ENCODE measurements around the gene CFHR2.
"Not testable (repeated sequence)": the region's sequence is repeated elsewhere in the genome, so short reads cannot be mapped to it uniquely, and the experiment has no call there.

Gene CFHR2

GRCh38 chr1:196943568-196943967, at the start of gene CFHR2:
CFHR2 (plus strand) TSS chr1:196943738; CDS start chr1:196943881, 143 bp downstream.
- H3K36me3 ChIP-seq (ENCODE audit: control insufficient read depth in 5 of 5, insufficient read depth in 5 of 5, low read length in 5 of 5); H3K4me3 ChIP-seq (ENCODE audit: low read depth in 1 of 5, low read length in 5 of 5); H3K27me3 ChIP-seq (ENCODE audit: control insufficient read depth in 5 of 5, insufficient read depth in 4 of 5, low read length in 5 of 5); H3K4me1 ChIP-seq (ENCODE audit: control insufficient read depth in 5 of 5, insufficient read depth in 5 of 5, low read length in 5 of 5); H3K9me3 ChIP-seq (ENCODE audit: control insufficient read depth in 5 of 5, low read length in 5 of 5); H3K9ac ChIP-seq (ENCODE audit: low read length in 5 of 5); H3K27ac ChIP-seq (ENCODE audit: low read depth, low read length): not testable (repeated sequence)

DNA sequence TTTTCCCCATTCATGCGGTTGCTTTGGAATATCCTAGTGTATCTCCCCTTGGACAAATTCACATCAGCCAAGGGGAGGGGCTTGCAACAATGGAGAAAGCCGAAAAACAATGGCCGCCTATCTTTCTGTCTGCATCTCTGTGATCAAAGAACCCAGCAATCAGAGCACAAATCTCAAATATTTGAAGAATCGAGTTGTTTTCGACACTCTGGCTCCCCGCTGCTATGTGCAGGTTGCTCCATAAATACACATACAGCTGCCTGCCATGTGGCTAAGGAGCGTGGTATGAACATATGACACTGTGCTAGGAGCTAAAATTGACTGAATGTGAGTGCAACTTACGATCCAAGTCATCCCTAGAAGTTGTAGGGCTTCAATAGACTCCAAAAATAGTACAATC, 47.2 kb upstream of the CFHR2 start:
- Histone ChIP-seq H3K36me3 (ENCODE audit: control insufficient read depth in 5 of 5, insufficient read depth in 5 of 5, low read length in 5 of 5) (no peaks in the 10 kb centered on the region), H3K9me3 (ENCODE audit: control insufficient read depth in 5 of 5, low read length in 5 of 5) (no peaks in the 10 kb centered on the region), H3K4me1 (ENCODE audit: control insufficient read depth in 5 of 5, insufficient read depth in 5 of 5, low read length in 5 of 5) (peaks cover 0 to 6% (median 0%) of the 10 kb centered on the region in 5 donors), H3K27me3 (ENCODE audit: control insufficient read depth in 5 of 5, insufficient read depth in 4 of 5, low read length in 5 of 5) (peaks cover 0 to 10% (median 8%) of the 10 kb centered on the region in 5 donors), H3K9ac (ENCODE audit: low read length in 5 of 5) (no peak overlapping the region), H3K4me3 (ENCODE audit: low read depth in 1 of 5, low read length in 5 of 5) (peak overlapping the region in 1 of 5 donors; percentile 13), H3K27ac (ENCODE audit: low read depth, low read length) (no peak overlapping the region)

DNA sequence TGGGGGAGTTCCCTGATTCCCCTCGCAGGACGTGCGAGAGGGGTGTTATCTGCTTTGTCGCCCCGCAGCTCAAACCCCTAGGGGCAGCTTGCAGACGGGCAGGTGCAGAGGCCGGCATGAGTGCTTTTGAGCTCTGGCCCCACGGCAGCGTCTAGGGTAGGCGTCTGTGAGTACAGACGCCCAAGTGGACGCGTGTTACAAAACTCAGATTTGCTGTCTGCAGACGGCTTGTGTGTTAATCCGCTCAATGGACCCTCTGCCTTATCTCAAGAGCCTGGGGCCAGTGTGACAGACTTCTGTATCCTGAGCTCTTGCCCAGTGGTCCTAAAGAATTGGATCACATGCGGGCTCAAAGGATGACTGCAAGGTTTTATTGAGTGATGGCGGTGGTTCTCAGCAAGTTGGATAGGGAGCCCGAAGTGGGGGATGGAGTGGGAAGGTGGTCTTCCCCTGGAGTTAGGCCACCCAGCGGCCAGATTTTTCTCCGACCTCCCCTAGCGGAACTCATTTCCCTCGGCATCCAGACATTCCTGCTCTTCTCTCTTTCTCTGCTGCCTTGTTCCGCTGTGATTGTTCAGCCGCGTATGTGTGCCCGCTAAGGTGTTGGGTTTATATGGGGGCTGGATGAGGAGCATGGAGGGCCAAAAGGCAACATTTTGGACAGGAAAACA, 46.2 kb upstream of the CFHR2 start:
- no peaks in the 10 kb centered on the region for H3K36me3 ChIP-seq (ENCODE audit: control insufficient read depth in 5 of 5, insufficient read depth in 5 of 5, low read length in 5 of 5)
- no peaks in the 10 kb centered on the region for H3K9me3 ChIP-seq (ENCODE audit: control insufficient read depth in 5 of 5, low read length in 5 of 5)
- H3K4me3 ChIP-seq (ENCODE audit: low read depth in 1 of 5, low read length in 5 of 5): peak overlapping the region in 1 of 5 donors; percentile 31
- H3K4me1 ChIP-seq (ENCODE audit: control insufficient read depth in 5 of 5, insufficient read depth in 5 of 5, low read length in 5 of 5): peaks cover 0 to 6% (median 0%) of the 10 kb centered on the region in 5 donors
- H3K9ac ChIP-seq (ENCODE audit: low read length in 5 of 5): no peak overlapping the region
- H3K27me3 ChIP-seq (ENCODE audit: control insufficient read depth in 5 of 5, insufficient read depth in 4 of 5, low read length in 5 of 5): peaks cover 0 to 10% (median 8%) of the 10 kb centered on the region in 5 donors
- no peak overlapping the region for H3K27ac ChIP-seq (ENCODE audit: low read depth, low read length)

DNA sequence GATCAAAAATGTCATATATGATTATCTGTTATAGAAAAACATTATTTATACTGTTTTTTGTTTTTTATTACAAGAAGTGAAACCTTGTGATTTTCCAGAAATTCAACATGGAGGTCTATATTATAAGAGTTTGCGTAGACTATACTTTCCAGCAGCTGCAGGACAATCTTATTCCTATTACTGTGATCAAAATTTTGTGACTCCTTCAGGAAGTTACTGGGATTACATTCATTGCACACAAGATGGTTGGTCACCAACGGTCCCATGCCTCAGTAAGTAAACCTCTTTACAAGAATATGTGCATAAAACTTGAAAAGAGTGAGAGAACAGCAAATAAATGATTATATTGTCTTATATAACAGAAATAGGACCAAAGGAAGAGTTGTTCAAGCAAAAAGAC, 41.2 kb upstream of the CFHR2 start:
- Histone ChIP-seq H3K9ac (ENCODE audit: low read length in 5 of 5) (no peak overlapping the region), H3K27ac (ENCODE audit: low read depth, low read length) (no peak overlapping the region), H3K4me3 (ENCODE audit: low read depth in 1 of 5, low read length in 5 of 5) (no peak overlapping the region), H3K4me1 (ENCODE audit: control insufficient read depth in 5 of 5, insufficient read depth in 5 of 5, low read length in 5 of 5) (peaks cover 0 to 5% (median 0%) of the 10 kb centered on the region in 5 donors), H3K27me3 (ENCODE audit: control insufficient read depth in 5 of 5, insufficient read depth in 4 of 5, low read length in 5 of 5) (peaks cover 0 to 7% (median 3%) of the 10 kb centered on the region in 5 donors), H3K9me3 (ENCODE audit: control insufficient read depth in 5 of 5, low read length in 5 of 5) (peaks cover 0 to 2% (median 0%) of the 10 kb centered on the region in 5 donors), H3K36me3 (ENCODE audit: control insufficient read depth in 5 of 5, insufficient read depth in 5 of 5, low read length in 5 of 5) (no peaks in the 10 kb centered on the region)

DNA sequence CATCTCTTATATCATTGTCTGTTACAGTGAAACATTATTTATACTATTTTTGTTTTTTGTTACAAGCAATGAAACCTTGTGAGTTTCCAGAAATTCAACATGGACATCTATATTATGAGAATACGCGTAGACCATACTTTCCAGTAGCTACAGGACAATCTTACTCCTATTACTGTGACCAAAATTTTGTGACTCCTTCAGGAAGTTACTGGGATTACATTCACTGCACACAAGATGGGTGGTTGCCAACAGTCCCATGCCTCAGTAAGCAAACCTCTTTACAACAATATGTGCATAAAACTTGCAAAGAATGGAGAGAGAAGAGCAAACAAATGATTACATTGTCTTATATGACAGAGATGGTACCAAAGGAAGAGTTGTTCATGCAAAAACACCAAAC, 33.3 kb upstream of the CFHR2 start:
- no peaks in the 10 kb centered on the region for H3K9me3 ChIP-seq (ENCODE audit: control insufficient read depth in 5 of 5, low read length in 5 of 5)
- H3K27ac ChIP-seq (ENCODE audit: low read depth, low read length): no peak overlapping the region

GRCh38 chr1:196912283-196912682, 31.3 kb upstream of the CFHR2 start:
- H3K4me1 ChIP-seq (ENCODE audit: control insufficient read depth in 5 of 5, insufficient read depth in 5 of 5, low read length in 5 of 5); H3K27me3 ChIP-seq (ENCODE audit: control insufficient read depth in 5 of 5, insufficient read depth in 4 of 5, low read length in 5 of 5); H3K4me3 ChIP-seq (ENCODE audit: low read depth in 1 of 5, low read length in 5 of 5); H3K27ac ChIP-seq (ENCODE audit: low read depth, low read length); H3K9ac ChIP-seq (ENCODE audit: low read length in 5 of 5); H3K36me3 ChIP-seq (ENCODE audit: control insufficient read depth in 5 of 5, insufficient read depth in 5 of 5, low read length in 5 of 5); H3K9me3 ChIP-seq (ENCODE audit: control insufficient read depth in 5 of 5, low read length in 5 of 5): not testable (repeated sequence)

More for the DNA sequence above, 33.3 kb upstream of the CFHR2 start:
- Histone ChIP-seq H3K9ac (ENCODE audit: low read length in 5 of 5) (no peak overlapping the region), H3K36me3 (ENCODE audit: control insufficient read depth in 5 of 5, insufficient read depth in 5 of 5, low read length in 5 of 5) (no peaks in the 10 kb centered on the region), H3K27me3 (ENCODE audit: control insufficient read depth in 5 of 5, insufficient read depth in 4 of 5, low read length in 5 of 5) (no peaks in the 10 kb centered on the region), H3K4me1 (ENCODE audit: control insufficient read depth in 5 of 5, insufficient read depth in 5 of 5, low read length in 5 of 5) (no peaks in the 10 kb centered on the region), H3K4me3 (ENCODE audit: low read depth in 1 of 5, low read length in 5 of 5) (no peak overlapping the region)

GRCh38 chr1:196926839-196927238, 16.7 kb upstream of the CFHR2 start:
- not testable (repeated sequence) for H3K27me3 ChIP-seq (ENCODE audit: control insufficient read depth in 5 of 5, insufficient read depth in 4 of 5, low read length in 5 of 5)

GRCh38 chr1:196932853-196933252, 10.7 kb upstream of the CFHR2 start:
- not testable (repeated sequence) for H3K36me3 ChIP-seq (ENCODE audit: control insufficient read depth in 5 of 5, insufficient read depth in 5 of 5, low read length in 5 of 5); H3K4me3 ChIP-seq (ENCODE audit: low read depth in 1 of 5, low read length in 5 of 5); H3K9me3 ChIP-seq (ENCODE audit: control insufficient read depth in 5 of 5, low read length in 5 of 5); H3K27ac ChIP-seq (ENCODE audit: low read depth, low read length); H3K4me1 ChIP-seq (ENCODE audit: control insufficient read depth in 5 of 5, insufficient read depth in 5 of 5, low read length in 5 of 5); H3K27me3 ChIP-seq (ENCODE audit: control insufficient read depth in 5 of 5, insufficient read depth in 4 of 5, low read length in 5 of 5); H3K9ac ChIP-seq (ENCODE audit: low read length in 5 of 5)

More at GRCh38 chr1:196926839-196927238, 16.7 kb upstream of the CFHR2 start:
- not testable (repeated sequence) for H3K4me1 ChIP-seq (ENCODE audit: control insufficient read depth in 5 of 5, insufficient read depth in 5 of 5, low read length in 5 of 5); H3K9ac ChIP-seq (ENCODE audit: low read length in 5 of 5); H3K27ac ChIP-seq (ENCODE audit: low read depth, low read length); H3K4me3 ChIP-seq (ENCODE audit: low read depth in 1 of 5, low read length in 5 of 5); H3K36me3 ChIP-seq (ENCODE audit: control insufficient read depth in 5 of 5, insufficient read depth in 5 of 5, low read length in 5 of 5); H3K9me3 ChIP-seq (ENCODE audit: control insufficient read depth in 5 of 5, low read length in 5 of 5)

- H3K4me3 ChIP-seq (ENCODE audit: low read depth in 1 of 5, low read length in 5 of 5): no peak overlapping the region
- H3K36me3 ChIP-seq (ENCODE audit: control insufficient read depth in 5 of 5, insufficient read depth in 5 of 5, low read length in 5 of 5): no peaks in the 10 kb centered on the region
- H3K27me3 ChIP-seq (ENCODE audit: control insufficient read depth in 5 of 5, insufficient read depth in 4 of 5, low read length in 5 of 5): no peaks in the 10 kb centered on the region
- H3K9ac ChIP-seq (ENCODE audit: low read length in 5 of 5): no peak overlapping the region
- H3K4me1 ChIP-seq (ENCODE audit: control insufficient read depth in 5 of 5, insufficient read depth in 5 of 5, low read length in 5 of 5): no peaks in the 10 kb centered on the region
- H3K9me3 ChIP-seq (ENCODE audit: control insufficient read depth in 5 of 5, low read length in 5 of 5): no peaks in the 10 kb centered on the region
- no peak overlapping the region for H3K27ac ChIP-seq (ENCODE audit: low read depth, low read length)
Measured at GRCh38 chr1:196933531-196934189, 9.9 kb upstream of the CFHR2 start.

DNA sequence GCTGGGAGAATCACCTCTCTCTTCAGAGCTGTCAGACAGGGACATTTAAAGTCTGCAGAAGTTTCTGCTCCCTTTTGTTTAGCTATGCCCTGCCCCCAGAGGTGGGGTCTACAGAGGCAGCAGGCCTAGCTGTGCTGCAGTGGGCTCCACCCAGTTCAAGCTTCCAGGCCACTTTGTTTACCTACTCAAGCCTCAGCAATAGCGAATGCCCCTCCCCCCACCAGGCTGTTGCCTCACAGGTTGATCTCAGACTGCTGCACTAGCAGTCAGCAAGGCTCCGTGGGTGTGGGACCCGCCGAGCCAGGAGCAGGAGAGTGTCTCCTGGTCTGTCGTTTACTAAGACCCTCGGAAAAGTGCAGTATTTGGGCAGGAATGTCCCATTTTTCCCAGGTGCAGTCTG, 2.1 kb upstream of the CFHR2 start:
- not testable (repeated sequence) for H3K27ac ChIP-seq (ENCODE audit: low read depth, low read length); H3K9me3 ChIP-seq (ENCODE audit: control insufficient read depth in 5 of 5, low read length in 5 of 5); H3K4me1 ChIP-seq (ENCODE audit: control insufficient read depth in 5 of 5, insufficient read depth in 5 of 5, low read length in 5 of 5); H3K27me3 ChIP-seq (ENCODE audit: control insufficient read depth in 5 of 5, insufficient read depth in 4 of 5, low read length in 5 of 5); H3K36me3 ChIP-seq (ENCODE audit: control insufficient read depth in 5 of 5, insufficient read depth in 5 of 5, low read length in 5 of 5); H3K4me3 ChIP-seq (ENCODE audit: low read depth in 1 of 5, low read length in 5 of 5); H3K9ac ChIP-seq (ENCODE audit: low read length in 5 of 5)

Data from subcutaneous abdominal adipose tissue (tissue), 5 donors.